SK-N-MC (cell line): ENCODE data around the gene CLEC16A.

Experiments used
- EZH2 ChIP-seq: fragments of 200-600 bp; sonication (generic); IDR thresholded peaks from one replicate; pipeline ENCODE4 v1.6.1; 2017; ENCODE audit warnings: antibody characterized with exemption
- FOXP2 ChIP-seq: optimal IDR thresholded peaks from 2 replicates; pipeline ENCODE3; 2011; ENCODE audit warnings: mild to moderate bottlenecking, moderate library complexity; ENCODE audit not compliant: insufficient read depth; ENCODE audit errors: extremely low read length, control extremely low read depth
- POLR2AphosphoS5 ChIP-seq: IDR thresholded peaks from 2 replicates; pipeline ENCODE4 v1.6.1; 2012; ENCODE audit warnings: mild to moderate bottlenecking, low read depth, low read length, borderline replicate concordance

DNA sequence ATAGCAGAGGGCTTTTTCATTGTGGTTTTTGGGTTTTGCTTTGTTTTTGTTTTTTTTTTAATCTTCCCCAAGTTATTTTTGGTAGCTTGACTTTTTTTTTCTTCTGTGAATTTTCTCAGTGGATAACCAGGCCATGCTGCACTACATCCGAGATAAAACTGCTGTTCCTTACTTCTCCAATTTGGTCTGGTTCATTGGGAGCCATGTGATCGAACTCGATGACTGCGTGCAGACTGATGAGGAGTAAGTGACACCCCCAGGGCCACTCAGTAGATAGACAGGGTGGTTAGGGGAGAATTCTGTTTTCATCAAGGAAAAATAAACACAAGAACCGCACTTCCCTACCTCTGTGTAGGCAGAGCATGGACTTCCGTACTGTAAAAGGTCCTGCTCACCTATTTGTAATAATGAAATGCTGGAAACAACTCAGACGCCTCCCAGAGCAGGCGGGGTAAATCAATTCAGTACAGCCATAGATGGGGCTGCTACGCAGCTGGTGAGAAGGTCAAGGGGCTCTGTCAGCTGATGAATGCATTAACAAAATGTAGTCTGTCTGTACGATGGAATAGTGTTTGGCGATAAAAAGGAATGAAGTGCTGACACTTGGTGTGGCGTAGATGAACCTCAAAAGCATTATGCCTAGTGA is 28.6 kb downstream of the CLEC16A start:
- no peak for TF ChIP-seq EZH2
- TF ChIP-seq POLR2AphosphoS5: no peak
- TF ChIP-seq FOXP2: no peak
